HepG2 (cell line): Measurements from ENCODE around the gene MRPL50.

Experiments used
- CTCF ChIP-seq: sonication (generic); formaldehyde crosslinking; IDR thresholded peaks from 2 replicates; pipeline ENCODE4 v1.5.0; 2020; ENCODE audit warnings: mild to moderate bottlenecking, missing genetic modification reagents, moderate library complexity
- KDM1A ChIP-seq: IDR thresholded peaks from 2 replicates; pipeline ENCODE4 v1.6.1; 2016; ENCODE audit warnings: missing compliant biosample characterization
- PBX3 ChIP-seq: sonication (generic); formaldehyde crosslinking; IDR thresholded peaks from 2 replicates; pipeline ENCODE4 v1.8.1; 2023; ENCODE audit warnings: missing genetic modification reagents, inconsistent platforms, borderline replicate concordance
- POLR2A ChIP-seq, 2 experiments: IDR thresholded peaks; 2 replicates each; pipeline ENCODE4 v1.6.1; 2011; ENCODE audit warnings: low read depth in 2 of 2, low read length in 2 of 2, mild to moderate bottlenecking in 1 of 2, moderate library complexity in 1 of 2; ENCODE audit not compliant: insufficient read depth in 1 of 2
- SMC3 ChIP-seq: IDR thresholded peaks from 2 replicates; pipeline ENCODE4 v1.6.1; 2011; ENCODE audit warnings: low read length, improper control_type of control experiment
- TCF12 ChIP-seq, 2 experiments: fragments of 450-650 bp in 1 of 2; sonication (generic) in 1 of 2; formaldehyde crosslinking in 1 of 2; IDR thresholded peaks; 2 replicates each; pipeline versions ENCODE4 v1.6.1 to v1.8.0; 2017 to 2022; ENCODE audit warnings: antibody characterized with exemption in 1 of 2, mild to moderate bottlenecking in 1 of 2, missing genetic modification reagents in 1 of 2, moderate library complexity in 1 of 2
- TRIM22 ChIP-seq: fragments of 450-650 bp; IDR thresholded peaks from 2 replicates; pipeline ENCODE4 v1.6.1; 2017
- ZNF747 ChIP-seq: sonication (generic); formaldehyde crosslinking; IDR thresholded peaks from 2 replicates; pipeline ENCODE4 v1.8.1; 2023; ENCODE audit warnings: missing genetic modification reagents, mild to moderate bottlenecking, borderline replicate concordance
- TF ChIP-seq, protein P1 (sequence below): sonication (generic); formaldehyde crosslinking; IDR thresholded peaks from 2 replicates; pipeline ENCODE4 v1.4.0; 2020; ENCODE audit warnings: missing genetic modification reagents, borderline replicate concordance
- TF ChIP-seq, protein P2 (sequence below): sonication (generic); formaldehyde crosslinking; IDR thresholded peaks from 2 replicates; pipeline ENCODE4 v1.4.0; 2020; ENCODE audit warnings: missing genetic modification reagents

DNA sequence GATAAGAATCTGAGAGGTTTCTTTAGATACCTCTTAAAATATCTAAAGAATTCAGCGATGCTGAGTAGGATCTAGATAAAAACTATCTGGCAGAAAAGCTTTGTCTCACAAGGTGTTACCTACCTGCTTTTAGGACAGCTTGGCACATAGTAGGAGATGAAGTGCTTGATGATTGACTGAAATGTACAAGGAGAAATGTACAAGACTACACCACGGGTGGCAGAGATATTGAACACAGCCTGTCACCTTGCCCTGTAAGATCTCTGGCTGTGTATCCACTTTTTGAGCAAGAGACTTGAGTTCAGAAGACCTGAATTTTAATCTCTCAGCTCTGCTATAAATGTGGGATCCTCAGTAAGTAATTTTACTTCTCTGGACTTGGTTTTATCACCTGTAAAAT is 21.4 kb upstream of the MRPL50 start:
- TF ChIP-seq CTCF: no peak
- TF ChIP-seq TCF12 (IDR thresholded peaks at IDR 0.05): no peak
- no peak for TF ChIP-seq TCF12 (CRISPR knock-in tag; IDR thresholded peaks at IDR 0.05)
- no peak for TF ChIP-seq KDM1A (CRISPR knock-in tag)
- TF ChIP-seq, protein P1, sequence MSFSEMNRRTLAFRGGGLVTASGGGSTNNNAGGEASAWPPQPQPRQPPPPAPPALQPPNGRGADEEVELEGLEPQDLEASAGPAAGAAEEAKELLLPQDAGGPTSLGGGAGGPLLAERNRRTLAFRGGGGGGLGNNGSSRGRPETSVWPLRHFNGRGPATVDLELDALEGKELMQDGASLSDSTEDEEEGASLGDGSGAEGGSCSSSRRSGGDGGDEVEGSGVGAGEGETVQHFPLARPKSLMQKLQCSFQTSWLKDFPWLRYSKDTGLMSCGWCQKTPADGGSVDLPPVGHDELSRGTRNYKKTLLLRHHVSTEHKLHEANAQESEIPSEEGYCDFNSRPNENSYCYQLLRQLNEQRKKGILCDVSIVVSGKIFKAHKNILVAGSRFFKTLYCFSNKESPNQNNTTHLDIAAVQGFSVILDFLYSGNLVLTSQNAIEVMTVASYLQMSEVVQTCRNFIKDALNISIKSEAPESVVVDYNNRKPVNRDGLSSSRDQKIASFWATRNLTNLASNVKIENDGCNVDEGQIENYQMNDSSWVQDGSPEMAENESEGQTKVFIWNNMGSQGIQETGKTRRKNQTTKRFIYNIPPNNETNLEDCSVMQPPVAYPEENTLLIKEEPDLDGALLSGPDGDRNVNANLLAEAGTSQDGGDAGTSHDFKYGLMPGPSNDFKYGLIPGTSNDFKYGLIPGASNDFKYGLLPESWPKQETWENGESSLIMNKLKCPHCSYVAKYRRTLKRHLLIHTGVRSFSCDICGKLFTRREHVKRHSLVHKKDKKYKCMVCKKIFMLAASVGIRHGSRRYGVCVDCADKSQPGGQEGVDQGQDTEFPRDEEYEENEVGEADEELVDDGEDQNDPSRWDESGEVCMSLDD (CRISPR knock-in tag): no peak
- TF ChIP-seq TRIM22: no peak
- no peak for TF ChIP-seq POLR2A (IDR thresholded peaks at IDR 0.05; ENCODE audit: insufficient read depth in 1 of 2, low read depth in 2 of 2, low read length in 2 of 2)
- TF ChIP-seq SMC3: no peak
- TF ChIP-seq ZNF747 (CRISPR knock-in tag): no peak
- TF ChIP-seq, protein P2, sequence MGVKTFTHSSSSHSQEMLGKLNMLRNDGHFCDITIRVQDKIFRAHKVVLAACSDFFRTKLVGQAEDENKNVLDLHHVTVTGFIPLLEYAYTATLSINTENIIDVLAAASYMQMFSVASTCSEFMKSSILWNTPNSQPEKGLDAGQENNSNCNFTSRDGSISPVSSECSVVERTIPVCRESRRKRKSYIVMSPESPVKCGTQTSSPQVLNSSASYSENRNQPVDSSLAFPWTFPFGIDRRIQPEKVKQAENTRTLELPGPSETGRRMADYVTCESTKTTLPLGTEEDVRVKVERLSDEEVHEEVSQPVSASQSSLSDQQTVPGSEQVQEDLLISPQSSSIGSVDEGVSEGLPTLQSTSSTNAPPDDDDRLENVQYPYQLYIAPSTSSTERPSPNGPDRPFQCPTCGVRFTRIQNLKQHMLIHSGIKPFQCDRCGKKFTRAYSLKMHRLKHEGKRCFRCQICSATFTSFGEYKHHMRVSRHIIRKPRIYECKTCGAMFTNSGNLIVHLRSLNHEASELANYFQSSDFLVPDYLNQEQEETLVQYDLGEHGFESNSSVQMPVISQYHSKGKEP (CRISPR knock-in tag): no peak
- TF ChIP-seq PBX3: no peak
